Ammon's horn (tissue), 1 donor: Measurements from ENCODE around the gene RHBDD2.

ENCODE experiments used
- DNase-seq: peaks from one replicate; pipeline ENCODE4 v3.0.0-alpha.2; 2016; ENCODE audit warnings: low spot score

Gene RHBDD2

DNA sequence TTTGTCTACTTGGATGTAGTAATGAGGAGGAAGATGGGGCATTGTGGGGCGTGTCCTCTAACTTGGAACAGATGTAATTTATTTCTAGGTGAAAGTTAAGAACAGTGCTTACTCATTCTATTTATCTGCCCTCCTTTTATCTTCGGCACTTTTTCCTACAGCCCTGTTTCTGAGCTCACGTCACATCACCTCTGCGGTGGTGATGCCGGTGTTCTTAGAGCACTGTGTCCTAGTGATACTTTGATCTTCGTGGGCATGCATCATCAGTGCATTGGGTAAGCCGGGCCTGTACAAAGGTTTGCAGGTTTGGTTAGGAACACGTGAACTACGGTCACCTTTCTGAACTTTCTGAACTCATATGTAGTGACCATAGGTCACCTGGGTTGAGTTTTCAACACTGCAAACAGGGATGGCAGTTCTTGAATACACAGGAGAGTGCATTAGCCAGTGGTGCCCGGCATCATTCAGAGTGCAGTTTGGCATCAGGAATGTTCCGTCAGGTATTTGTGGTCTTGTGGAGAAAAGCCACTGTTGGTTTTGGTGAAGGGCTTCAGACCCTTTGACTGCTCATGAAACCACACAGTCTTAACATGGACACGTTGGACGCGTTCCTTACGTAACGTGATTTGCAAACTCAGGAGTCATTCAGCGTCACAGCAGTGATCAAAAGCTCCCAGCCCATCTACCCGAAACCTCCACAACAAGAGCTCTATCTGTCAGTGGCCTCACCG is 41.8 kb downstream of the RHBDD2 start:
- DNase-seq, result no peak

DNA sequence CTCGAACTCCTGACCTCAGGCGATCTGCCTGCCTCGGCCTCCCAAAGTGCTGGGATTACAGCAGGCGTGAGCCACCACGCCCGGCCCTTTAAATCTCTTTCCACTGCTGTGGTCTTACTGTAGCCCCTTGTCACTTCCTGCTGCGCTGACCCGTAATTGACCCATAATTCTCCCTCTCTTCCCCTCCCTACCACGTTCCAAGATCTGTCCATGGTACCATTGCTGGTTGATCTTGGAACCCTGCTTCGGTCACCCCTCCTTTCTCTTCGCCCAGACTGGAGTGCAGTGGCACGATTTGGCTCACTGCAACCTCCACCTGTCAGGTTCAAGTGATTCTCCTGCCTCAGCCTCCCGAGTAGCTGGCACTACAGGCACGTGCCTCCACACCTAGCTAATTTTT is 42.6 kb downstream of the RHBDD2 start:
- DNase-seq, result no peak

GRCh38 chr7:75922966-75923603 is 44.3 kb downstream of the RHBDD2 start:
- no peak for DNase-seq

- no peak for DNase-seq
Measured at GRCh38 chr7:75924256-75924655, 45.4 kb downstream of the RHBDD2 start.

- peak; percentile 17 for DNase-seq
Measured at GRCh38 chr7:75924889-75925288, 46.1 kb downstream of the RHBDD2 start.

DNA sequence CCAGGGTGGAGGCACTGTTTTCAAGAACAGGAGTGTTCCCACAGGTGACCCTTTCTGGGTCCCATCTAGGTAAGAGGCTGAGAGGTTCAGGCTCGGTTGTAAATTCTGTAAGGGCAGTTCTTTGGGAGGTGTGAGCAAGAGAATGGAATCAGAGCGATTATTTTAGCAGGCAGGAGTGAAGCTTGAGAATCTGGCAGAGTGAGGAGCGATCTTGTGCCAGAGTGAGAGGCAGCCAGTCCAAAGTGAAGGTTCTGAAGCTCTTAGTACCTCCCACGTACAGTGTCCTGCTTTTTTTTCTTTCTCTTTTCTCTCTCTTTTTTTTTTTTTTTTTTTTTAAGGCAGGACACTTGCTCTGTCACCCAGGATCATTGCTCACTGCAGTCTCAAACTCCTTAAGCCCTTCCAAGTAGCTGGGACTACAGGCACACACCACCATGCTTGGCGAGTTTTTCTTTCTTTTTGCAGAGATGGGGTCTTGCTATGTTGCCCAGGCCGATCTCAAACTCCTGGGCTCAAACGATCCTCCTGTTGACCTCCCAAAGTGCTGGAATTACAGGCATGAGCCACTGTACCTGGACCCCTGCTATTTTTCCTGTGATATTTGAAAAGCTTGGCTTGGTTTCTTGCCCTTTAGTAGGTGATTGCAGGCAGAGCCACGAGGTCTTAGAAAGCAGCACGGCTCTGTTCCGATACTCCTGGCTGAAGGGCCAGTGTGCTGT is 47.0 kb downstream of the RHBDD2 start:
- peak; percentile 38 for DNase-seq

DNA sequence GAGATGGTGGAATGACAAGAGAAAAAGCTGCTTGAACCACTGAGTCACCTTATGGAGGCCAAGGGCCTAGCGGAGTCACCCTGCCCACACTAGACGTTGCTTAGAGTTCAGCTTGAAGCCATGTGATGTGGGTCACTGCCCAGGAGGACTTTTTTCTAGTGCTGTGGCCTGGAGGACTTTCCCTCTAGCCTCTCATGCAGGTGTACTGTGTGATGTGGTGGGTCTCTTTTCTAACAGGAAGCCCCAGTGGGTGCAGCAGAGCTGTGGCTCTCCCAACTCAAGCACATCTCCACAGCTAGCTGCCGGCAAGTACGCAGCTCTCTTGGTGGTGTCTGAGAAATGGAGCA is 49.7 kb downstream of the RHBDD2 start:
- no peak for DNase-seq

DNA sequence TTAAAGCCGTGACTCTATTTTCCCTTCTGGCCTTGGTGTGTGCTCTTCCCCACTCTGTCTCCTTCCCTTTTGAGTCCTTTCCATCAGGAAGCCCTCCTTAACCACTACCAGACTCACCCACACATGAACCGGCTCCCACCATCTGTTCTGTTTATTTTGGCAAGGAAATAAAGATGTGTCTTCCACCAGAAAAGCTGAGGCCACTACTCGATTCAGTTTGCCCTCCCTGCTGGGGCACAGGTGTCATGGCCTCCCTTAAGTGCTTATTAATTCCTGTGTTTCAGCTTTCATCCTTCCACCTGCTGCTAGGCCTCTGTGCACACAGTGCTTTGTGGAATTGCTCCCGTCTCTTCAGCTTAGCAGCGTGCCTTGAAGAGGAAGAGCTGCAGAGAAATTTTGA is 52.8 kb downstream of the RHBDD2 start:
- DNase-seq, result no peak

DNA sequence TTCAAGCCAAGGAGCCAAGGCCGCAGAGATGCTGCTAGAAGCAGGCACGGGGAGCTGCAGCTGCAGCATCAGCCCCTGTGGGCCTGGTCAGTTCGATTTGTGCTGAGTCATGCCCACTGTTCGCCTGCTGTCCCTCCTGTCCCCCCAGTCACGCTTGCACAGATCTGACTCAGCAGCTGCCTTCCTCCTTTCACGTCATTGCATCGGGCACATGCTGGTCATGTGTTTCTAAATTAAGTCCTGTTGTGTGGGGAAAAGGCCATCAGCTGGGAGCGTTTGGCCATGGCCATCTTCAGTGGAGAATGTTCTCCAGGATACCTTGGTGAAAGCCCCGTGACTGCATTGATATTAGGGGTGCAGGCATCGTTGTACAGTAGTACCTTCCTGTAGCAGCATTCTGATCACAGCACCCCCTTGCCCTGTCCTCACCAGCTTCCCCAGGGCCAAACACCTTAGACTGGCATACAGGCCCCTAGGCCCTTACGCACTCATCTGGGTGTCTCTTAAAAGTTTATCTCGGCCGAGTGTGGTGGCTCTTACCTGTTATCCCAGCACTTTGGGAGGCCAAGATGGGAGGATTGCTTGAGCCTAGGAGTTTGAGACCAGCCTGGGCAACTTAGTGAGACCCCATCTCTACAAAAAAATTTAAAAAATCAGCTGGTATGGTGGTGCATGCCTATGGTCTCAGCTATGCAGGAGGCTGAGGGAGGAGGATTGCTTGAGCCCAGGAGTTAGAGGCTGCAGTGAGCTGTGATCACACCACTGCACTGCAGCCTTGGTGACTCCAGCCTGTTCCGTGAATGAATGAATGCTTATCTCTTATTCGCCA is 59.3 kb downstream of the RHBDD2 start:
- DNase-seq, result peak; percentile 88
